HG02588 (cell line): Measurements from ENCODE around the gene EGFL7.

ENCODE experiments used
- ATAC-seq: cut with Tn5 transposase; IDR thresholded peaks from one replicate; pipeline ENCODE4 v1.9.1; 2021; ENCODE audit warnings: mild to moderate bottlenecking, moderate library complexity; ENCODE audit not compliant: unreplicated experiment

Gene EGFL7

DNA sequence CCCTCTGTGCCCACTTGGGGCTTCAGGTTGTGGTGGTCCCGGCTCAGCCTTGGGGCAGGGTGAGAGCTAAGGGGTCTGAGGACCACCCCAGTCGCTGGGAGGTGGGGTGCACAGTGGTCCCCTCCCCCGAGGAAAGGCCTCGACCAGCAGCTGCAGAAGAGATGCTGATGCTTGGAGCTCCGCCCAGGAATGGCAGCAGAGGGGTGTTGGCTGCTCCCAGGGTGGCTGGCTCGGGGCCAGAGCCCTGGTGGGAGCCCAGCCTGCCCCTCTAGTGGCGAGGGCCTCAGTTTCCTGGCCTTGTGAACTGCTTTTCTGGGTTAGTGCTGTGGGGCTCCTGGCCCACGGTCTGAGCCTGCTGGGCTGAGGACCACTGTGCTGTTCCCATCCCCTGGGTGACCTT lies 50.8 kb downstream of the EGFL7 start:
- ATAC-seq = no peak

DNA sequence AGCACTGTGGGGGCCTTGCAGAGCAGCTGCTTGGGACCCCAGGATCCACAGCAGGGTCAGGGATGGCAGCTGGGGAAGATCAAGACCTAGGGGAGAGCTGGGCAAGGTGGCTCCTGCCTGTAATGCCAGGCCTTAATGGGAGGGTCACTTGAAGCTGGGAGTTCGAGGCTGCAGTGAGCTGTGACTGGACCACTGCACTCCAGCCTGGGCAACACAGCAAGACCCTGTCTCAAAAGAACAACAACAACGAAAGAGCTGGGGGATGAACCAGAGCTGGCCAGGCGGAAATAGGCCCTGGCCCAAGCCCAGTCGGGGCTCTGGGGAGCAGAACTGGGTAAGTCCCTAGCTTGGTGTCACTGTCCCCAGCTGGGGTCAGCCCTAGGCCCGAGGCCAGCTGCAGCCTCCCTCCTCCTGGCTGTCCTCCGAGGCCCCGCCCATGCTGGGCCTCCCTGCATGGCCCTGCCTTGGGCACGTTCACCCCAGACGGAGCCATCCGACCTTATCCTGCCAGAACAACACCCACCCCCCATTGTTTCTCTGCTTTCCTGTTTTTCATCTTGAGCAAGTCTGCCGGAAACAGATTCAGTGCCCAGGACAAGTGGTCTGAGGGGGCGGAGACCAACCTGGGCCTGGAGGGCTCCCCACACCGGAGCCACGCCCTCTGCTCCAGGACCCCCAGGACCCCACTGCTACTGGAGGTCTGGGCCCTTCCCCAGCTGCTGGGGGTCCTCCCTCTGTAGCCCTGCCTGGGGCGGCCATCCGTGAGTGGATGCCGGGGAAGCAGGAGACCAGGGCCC lies 51.6 kb downstream of the EGFL7 start:
- no peak for ATAC-seq

DNA sequence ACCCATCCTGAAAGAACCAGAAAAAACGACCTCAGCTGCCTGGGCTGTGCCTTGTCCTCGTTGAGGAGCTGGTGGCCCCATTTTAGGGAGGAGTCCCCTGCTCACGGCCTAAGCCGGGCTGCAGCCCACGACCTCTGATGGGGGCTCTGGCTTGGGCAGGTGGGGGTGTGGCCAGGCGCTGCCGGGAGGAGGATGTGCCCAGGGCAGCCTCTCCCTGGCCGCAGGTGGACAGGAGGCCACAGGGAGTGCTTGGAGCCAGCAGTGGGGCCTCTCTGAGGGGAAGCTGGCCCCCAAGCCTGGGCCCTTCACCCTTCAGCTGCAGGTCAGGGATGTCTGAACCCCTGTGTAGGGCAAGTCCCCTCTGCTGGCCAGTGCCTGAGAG lies 52.2 kb downstream of the EGFL7 start:
- no peak for ATAC-seq

DNA sequence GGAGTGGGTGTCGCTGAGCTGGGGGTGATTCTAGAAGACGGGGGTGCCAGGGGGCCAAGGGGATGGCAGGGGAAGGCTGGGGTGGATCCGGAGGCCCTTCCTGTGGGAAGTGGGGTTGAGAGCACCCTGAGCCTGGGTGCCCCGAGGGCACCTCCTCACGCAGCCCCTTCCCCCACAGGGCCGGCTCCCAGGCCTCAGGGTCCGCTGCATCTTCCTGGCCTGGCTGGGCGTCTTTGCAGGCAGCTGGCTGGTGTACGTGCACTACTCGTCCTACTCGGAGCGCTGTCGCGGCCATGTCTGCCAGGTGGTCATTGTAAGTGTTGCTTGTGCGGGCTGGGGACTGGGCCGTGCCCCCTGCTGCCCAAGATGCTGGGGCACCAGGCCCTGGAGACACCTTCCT lies 54.7 kb downstream of the EGFL7 start:
- no peak for ATAC-seq

DNA sequence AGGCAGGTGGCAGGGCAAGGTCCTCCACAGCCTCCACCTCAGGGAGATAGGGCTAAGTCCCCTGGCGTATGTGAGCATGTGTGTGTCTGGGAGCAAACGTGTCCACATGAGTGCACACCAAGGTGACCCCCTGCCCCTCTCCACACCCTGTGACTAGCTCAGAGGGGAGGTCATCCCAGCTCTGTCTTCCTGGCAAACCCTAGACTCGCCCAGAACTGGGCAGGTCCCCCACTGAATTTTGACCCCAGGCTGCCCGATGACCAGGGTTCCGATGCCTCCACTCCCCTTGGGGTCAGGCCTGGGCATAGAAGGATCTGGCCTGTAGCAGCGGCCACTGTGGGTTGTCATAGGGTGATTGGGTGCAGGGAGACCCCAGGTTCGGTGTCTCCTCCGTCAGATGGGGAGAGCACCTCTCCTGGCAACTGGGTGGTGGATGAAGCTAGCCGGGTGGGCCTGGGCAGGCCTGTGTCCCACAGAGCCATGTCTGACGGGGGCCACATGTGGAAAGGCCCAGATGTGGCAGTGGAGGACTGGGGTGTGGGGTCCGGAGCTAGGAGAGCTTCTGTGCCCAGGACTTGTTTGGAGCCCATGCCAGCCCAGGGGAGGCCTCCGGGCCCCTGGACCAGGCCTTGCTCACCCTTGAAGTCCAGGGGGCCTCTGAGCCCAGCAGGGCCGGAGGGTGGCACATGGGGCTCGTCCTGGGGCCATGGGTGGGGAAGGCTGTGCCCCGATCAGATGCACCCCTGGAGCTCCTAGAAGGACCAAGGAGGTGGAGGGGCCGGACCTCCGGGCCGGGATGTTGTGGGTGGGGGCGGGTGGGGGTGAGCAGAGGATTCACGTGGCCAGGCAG lies 55.9 kb downstream of the EGFL7 start:
- no peak for ATAC-seq

GRCh38 chr9:136719195-136719880 lies 56.6 kb downstream of the EGFL7 start:
- no peak for ATAC-seq

DNA sequence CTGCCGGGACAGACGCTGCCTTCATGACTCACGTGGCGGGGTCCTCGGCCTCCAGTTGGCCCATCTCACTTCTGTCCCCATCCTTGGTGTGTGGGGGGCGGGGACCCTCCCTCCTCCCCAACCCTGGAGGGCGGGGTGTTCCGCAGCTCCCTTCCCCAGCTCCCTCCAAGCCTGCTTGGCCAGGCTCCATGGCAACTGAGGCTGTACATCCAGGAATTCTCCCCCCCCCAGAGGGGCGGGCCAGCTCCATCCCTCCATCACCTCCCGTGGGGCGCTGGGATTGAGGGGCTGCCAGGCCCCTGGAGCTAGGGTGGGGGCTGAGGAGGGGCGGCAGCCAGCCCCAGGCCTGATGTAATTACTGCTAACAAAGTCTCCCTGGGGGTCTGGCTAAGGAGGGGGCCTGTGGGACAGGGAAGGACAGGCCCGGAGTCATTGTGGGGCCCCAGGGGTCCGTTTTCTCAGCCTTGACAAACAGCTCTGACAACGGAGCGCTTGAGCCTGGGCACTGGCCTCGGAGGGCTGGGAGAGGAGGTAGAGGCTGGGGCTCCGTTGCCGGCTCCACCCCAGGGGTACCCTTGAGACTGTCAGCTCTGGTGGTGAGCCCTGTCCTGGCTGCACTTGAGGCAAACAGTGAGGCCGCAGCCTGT lies 57.7 kb downstream of the EGFL7 start:
- no peak for ATAC-seq

- no peak for ATAC-seq
These were observed 58.2 kb downstream of the EGFL7 start for GRCh38 chr9:136720898-136721338.

- no peak for ATAC-seq
These were observed 58.8 kb downstream of the EGFL7 start for GRCh38 chr9:136721339-136722092.
